ENCODE measurements around the gene NEGR1.

- TF ChIP-seq CTCF (IDR thresholded peaks at IDR 0.05) (no peak), POLR2A (IDR thresholded peaks at IDR 0.05) (no peak)
Observed at GRCh38 chr1:71561729-71562128, 720.6 kb downstream of the NEGR1 start.

All from thyroid gland (tissue), 4 donors.